ENCODE measurements around the gene PZP. TPM values are rescaled to one million over a fixed set of nuclear protein-coding genes. Genes with fewer than 3 reads are reported as not detected.

PZP gene
- total RNA-seq, 1 donor from 2014 or later: not detected

DNA sequence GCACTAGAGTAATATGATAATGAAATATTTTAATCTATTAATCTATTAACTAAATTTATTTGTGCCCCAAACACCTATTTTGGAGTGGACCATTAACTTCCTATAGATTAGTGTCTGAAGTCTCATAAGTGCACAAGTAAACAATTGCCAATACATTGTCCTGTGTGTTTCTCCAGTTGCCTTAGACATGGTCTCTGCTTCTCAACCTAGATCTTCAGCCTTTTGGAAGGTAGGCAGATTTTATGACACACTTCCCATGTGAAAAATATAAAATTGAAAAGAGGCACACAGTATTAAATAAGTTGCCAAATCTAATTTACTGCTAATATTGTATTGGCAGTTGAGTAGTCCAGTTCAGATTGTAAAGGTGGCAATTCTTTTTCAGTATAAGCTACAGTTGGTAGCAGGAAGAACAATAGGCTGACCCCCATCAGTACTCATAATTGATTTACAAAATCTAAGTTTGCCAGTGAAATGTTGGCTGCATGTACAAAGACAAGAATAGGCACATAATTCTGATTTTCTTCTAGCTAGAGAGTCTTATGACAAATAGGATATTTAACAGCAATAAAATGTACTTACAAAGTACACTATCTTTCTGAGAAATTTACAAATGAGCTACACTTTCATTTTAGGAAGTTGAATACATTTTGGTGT lies 103.3 kb downstream of the PZP start:
- intact Hi-C loops (cut with micrococcal nuclease): no loop called here

DNA sequence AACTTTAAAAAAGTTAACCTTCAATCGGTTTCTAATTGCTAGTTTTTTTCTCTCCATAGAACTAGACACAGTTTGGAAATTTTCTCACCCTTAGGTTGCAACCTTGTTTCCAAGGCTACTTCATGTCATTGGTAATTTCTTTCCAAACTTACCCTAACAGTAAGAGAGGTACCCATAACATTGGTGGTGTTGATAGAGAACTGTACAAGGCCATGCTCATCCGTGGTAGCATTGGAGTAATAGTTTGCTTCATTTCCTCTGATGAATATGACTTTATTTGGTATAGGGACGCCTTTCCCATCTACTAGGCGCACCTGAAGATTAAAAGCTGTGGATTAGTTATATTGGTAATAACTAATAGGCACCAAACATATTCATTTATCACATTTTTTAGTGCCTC lies 104.1 kb downstream of the PZP start:
- intact Hi-C loops (cut with micrococcal nuclease): no loop called here

DNA sequence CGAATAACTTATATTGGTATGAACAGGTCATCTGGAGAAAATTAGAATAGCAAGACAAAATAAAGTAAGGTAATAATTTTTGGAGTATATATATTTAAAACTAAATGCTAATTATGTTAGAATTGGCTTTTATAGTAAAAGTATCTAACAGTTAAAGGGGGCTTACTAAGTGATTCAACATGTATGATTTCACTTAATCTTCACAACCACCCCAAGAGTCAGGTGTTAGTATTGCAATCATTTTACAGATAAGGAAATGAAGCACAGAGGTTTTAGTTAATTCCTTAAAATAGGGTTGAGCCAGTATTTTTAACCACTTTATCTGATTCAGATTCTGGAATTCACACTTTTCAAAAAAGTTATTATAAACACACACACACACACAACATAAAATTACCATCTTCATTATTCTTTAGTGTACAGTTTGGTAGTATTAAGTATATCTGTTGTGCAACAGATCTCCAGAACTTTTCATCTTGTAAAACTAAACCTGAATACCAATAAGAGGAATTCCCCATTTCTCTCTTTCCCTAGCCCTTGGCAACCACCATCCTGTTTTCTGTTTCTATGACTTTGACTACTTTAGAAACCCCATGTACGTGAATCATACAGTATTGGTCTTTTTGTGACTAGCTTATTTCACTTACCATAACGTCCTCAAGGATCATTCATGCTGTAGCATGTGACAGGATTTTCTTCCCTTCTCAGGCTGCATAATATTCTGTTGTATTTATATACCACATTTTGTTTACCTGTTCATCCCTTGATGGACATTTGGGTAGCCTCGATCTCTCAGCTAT lies 104.9 kb downstream of the PZP start:
- intact Hi-C loops (cut with micrococcal nuclease): no loop called here

- intact Hi-C loops (cut with micrococcal nuclease): no loop called here
These were observed 107.0 kb downstream of the PZP start for GRCh38 chr12:9101018-9101687.

GRCh38 chr12:9099552-9100190 lies 108.5 kb downstream of the PZP start:
- intact Hi-C loops (cut with micrococcal nuclease): no loop called here

Other genes with a start within 250 kb of the PZP start
- 2.4 and 3.1 TPM in 2 replicates for gene KLRG1, start 218.8 kb downstream of the PZP start, total RNA-seq
- not detected in 2 replicates for gene A2M, start 92.5 kb downstream of the PZP start, total RNA-seq

Measured in T-helper 1 cell treated with Interleukin-12 subunit alpha and Interleukin-12 subunit beta and Interleukin-4 antibody, amounts not matched to agents 30 ng/mL and 1 ng/mL, for 36 hours (primary cell).